Vagina (tissue), 2 donors: ENCODE measurements around the gene HPCAL1. TPM values are rescaled to one million over a fixed set of nuclear protein-coding genes. Genes with fewer than 3 reads are reported as not detected.

Source experiments
- DNase-seq, 2 donors: peaks; one replicate each; pipeline ENCODE4 v3.0.0-alpha.2; 2017; ENCODE audit errors: extremely low spot score in 2 of 2
- H3K27ac ChIP-seq: fragments of 200-600 bp; sonication (generic); one replicate; pipeline ENCODE4 v1.5.1; 2019
- H3K27me3 ChIP-seq: fragments of 200-600 bp; sonication (generic); one replicate; pipeline ENCODE4 v1.5.1; 2019
- H3K36me3 ChIP-seq, 2 donors: fragments of 200-600 bp; sonication (generic); one replicate each; pipeline ENCODE4 v1.5.1; 2017 to 2019
- H3K4me1 ChIP-seq: fragments of 200-600 bp; sonication (generic); one replicate; pipeline ENCODE4 v1.5.1; 2019
- H3K4me3 ChIP-seq, 2 donors: fragments of 200-600 bp; sonication (generic); 1 replicate in 1 of 2; 2 replicates in 1 of 2; pipeline ENCODE4 v1.5.1; 2016 to 2019
- H3K9me3 ChIP-seq: fragments of 200-600 bp; sonication (generic); one replicate; pipeline ENCODE4 v1.5.1; 2019
- CTCF ChIP-seq, 3 experiments: fragments of 450-650 bp in 2 of 3; fragments of 200-600 bp in 1 of 3; sonication (generic) in 1 of 3; IDR thresholded peaks; one replicate each; pipeline ENCODE4 v1.5.1; 2017 to 2019; ENCODE audit warnings: antibody characterized with exemption in 3 of 3, mild to moderate bottlenecking in 2 of 3, moderate library complexity in 2 of 3
- POLR2A ChIP-seq, 2 donors: fragments of 450-650 bp; IDR thresholded peaks; one replicate each; pipeline ENCODE4 v1.6.1; 2017; ENCODE audit warnings: antibody characterized with exemption in 2 of 2, mild to moderate bottlenecking in 2 of 2, moderate library complexity in 2 of 2
- POLR2AphosphoS5 ChIP-seq, 2 donors: sonication (generic); formaldehyde crosslinking; IDR thresholded peaks; one replicate each; pipeline ENCODE4 v1.9.0; 2017; ENCODE audit warnings: antibody characterized with exemption in 2 of 2, mild to moderate bottlenecking in 2 of 2, low read depth in 1 of 2; ENCODE audit not compliant: insufficient read depth in 1 of 2
- intact Hi-C: fragments of 100-400 bp; cut with DNase I; formaldehyde crosslinking; loops from one replicate; pipeline ENCODE4 v1.15.1; 2023
- total RNA-seq: library from RNA; depleted of rRNA; stranded (reverse); fragments of >200 nt; gene quantifications from one replicate; pipeline ENCODE4 v1.2.3, GENCODE V29; 2016

The HPCAL1 gene
- total RNA-seq, 1 donor from 2014 or later: 43.7 TPM

- DNase-seq: no peak
- peak overlapping the region; percentile 73 for H3K27ac ChIP-seq
Measured at GRCh38 chr2:10278763-10279471, 23.8 kb upstream of the HPCAL1 start.

GRCh38 chr2:10279472-10279870 is 23.2 kb upstream of the HPCAL1 start:
- no peak for DNase-seq
- H3K36me3 ChIP-seq: no peaks in the 10 kb centered on the region
- TF ChIP-seq POLR2AphosphoS5 (IDR thresholded peaks at IDR 0.05; ENCODE audit: insufficient read depth in 1 of 2, low read depth in 1 of 2) (no peak), CTCF (IDR thresholded peaks at IDR 0.05) (no peak), POLR2A (IDR thresholded peaks at IDR 0.05) (no peak)
- H3K27me3 ChIP-seq: no peaks in the 10 kb centered on the region
- H3K27ac ChIP-seq: no peak overlapping the region
- intact Hi-C loops: no loop called here
- H3K4me3 ChIP-seq: no peak overlapping the region
- no peaks in the 10 kb centered on the region for H3K9me3 ChIP-seq
- H3K4me1 ChIP-seq: peaks cover 17% of the 10 kb centered on the region

More at GRCh38 chr2:10278763-10279471, 23.8 kb upstream of the HPCAL1 start:
- Histone ChIP-seq H3K9me3 (no peaks in the 10 kb centered on the region), H3K4me1 (peaks cover 17% of the 10 kb centered on the region), H3K4me3 (no peak overlapping the region), H3K27me3 (no peaks in the 10 kb centered on the region), H3K36me3 (no peaks in the 10 kb centered on the region)
- TF ChIP-seq CTCF (IDR thresholded peaks at IDR 0.05): no peak
- no peak for TF ChIP-seq POLR2A (IDR thresholded peaks at IDR 0.05)
- no peak for TF ChIP-seq POLR2AphosphoS5 (IDR thresholded peaks at IDR 0.05; ENCODE audit: insufficient read depth in 1 of 2, low read depth in 1 of 2)
- intact Hi-C loops: no loop called here

- Histone ChIP-seq H3K9me3 (no peaks in the 10 kb centered on the region), H3K4me3 (no peak overlapping the region), H3K4me1 (peaks cover 17% of the 10 kb centered on the region), H3K27ac (no peak overlapping the region), H3K27me3 (no peaks in the 10 kb centered on the region), H3K36me3 (no peaks in the 10 kb centered on the region)
- no peak for TF ChIP-seq POLR2AphosphoS5 (IDR thresholded peaks at IDR 0.05; ENCODE audit: insufficient read depth in 1 of 2, low read depth in 1 of 2)
- no peak for TF ChIP-seq POLR2A (IDR thresholded peaks at IDR 0.05)
- no peak for TF ChIP-seq CTCF (IDR thresholded peaks at IDR 0.05)
- DNase-seq: no peak
- intact Hi-C loops: no loop called here
Measured at GRCh38 chr2:10279946-10280463, 22.7 kb upstream of the HPCAL1 start.

- Histone ChIP-seq H3K36me3 (no peaks in the 10 kb centered on the region), H3K9me3 (no peaks in the 10 kb centered on the region), H3K4me3 (no peak overlapping the region), H3K27ac (no peak overlapping the region), H3K27me3 (no peaks in the 10 kb centered on the region), H3K4me1 (peaks cover 36% of the 10 kb centered on the region)
- intact Hi-C loops: no loop called here
- no peak for DNase-seq
- no peak for TF ChIP-seq POLR2A (IDR thresholded peaks at IDR 0.05)
- no peak for TF ChIP-seq CTCF (IDR thresholded peaks at IDR 0.05)
- no peak for TF ChIP-seq POLR2AphosphoS5 (IDR thresholded peaks at IDR 0.05; ENCODE audit: insufficient read depth in 1 of 2, low read depth in 1 of 2)
Measured at GRCh38 chr2:10281891-10282290, 20.8 kb upstream of the HPCAL1 start.

- TF ChIP-seq POLR2AphosphoS5 (IDR thresholded peaks at IDR 0.05; ENCODE audit: insufficient read depth in 1 of 2, low read depth in 1 of 2) (no peak), CTCF (IDR thresholded peaks at IDR 0.05) (no peak), POLR2A (IDR thresholded peaks at IDR 0.05) (no peak)
- no peaks in the 10 kb centered on the region for H3K36me3 ChIP-seq
- no peak overlapping the region for H3K4me3 ChIP-seq
- no peaks in the 10 kb centered on the region for H3K9me3 ChIP-seq
- peaks cover 31% of the 10 kb centered on the region for H3K4me1 ChIP-seq
- DNase-seq: no peak
- no peaks in the 10 kb centered on the region for H3K27me3 ChIP-seq
- no peak overlapping the region for H3K27ac ChIP-seq
- intact Hi-C loops: no loop called here
Measured at GRCh38 chr2:10282611-10283105, 20.0 kb upstream of the HPCAL1 start.
